Neural crest cell (in vitro differentiated cells): Measurements from ENCODE around the gene CACTIN. TPM values are rescaled to one million over a fixed set of nuclear protein-coding genes. Genes with fewer than 3 reads are reported as not detected.

Experiments
- DNase-seq: peaks from one replicate; pipeline ENCODE4 v3.0.0; 2021; ENCODE audit warnings: low read depth, mixed read lengths, low spot score
- H3K27ac Mint-ChIP-seq: one replicate; pipeline ENCODE4 v1.8.0; 2021; ENCODE audit warnings: mild to moderate bottlenecking, mixed read lengths; ENCODE audit not compliant: unreplicated experiment
- H3K27me3 Mint-ChIP-seq: 2 replicates; pipeline ENCODE4 v1.8.0; 2021; ENCODE audit warnings: low read depth, mild to moderate bottlenecking, mixed read lengths
- H3K36me3 Mint-ChIP-seq: 2 replicates; pipeline ENCODE4 v1.8.0; 2021; ENCODE audit warnings: low read depth, mild to moderate bottlenecking, mixed read lengths
- H3K4me1 Mint-ChIP-seq: 2 replicates; pipeline ENCODE4 v1.8.0; 2021; ENCODE audit warnings: mixed read lengths
- H3K4me3 Mint-ChIP-seq: one replicate; pipeline ENCODE4 v1.8.0; 2021; ENCODE audit warnings: mild to moderate bottlenecking, mixed read lengths
- H3K9me3 Mint-ChIP-seq: 2 replicates; pipeline ENCODE4 v1.8.0; 2021; ENCODE audit warnings: mixed read lengths
- total RNA-seq: library from RNA; stranded (reverse); gene quantifications from 2 replicates; pipeline ENCODE4 v1.2.1, GENCODE V29; 2021
- TF ChIP-seq, protein P1 (sequence below): fragments of 200-600 bp; sonication (generic); conservative IDR thresholded peaks from 2 replicates; pipeline ENCODE4 v1.5.0; 2021; ENCODE audit warnings: antibody characterized with exemption, mild to moderate bottlenecking

Gene CACTIN
- total RNA-seq, 1 donor from 2014 or later, result 33.5 TPM

DNA sequence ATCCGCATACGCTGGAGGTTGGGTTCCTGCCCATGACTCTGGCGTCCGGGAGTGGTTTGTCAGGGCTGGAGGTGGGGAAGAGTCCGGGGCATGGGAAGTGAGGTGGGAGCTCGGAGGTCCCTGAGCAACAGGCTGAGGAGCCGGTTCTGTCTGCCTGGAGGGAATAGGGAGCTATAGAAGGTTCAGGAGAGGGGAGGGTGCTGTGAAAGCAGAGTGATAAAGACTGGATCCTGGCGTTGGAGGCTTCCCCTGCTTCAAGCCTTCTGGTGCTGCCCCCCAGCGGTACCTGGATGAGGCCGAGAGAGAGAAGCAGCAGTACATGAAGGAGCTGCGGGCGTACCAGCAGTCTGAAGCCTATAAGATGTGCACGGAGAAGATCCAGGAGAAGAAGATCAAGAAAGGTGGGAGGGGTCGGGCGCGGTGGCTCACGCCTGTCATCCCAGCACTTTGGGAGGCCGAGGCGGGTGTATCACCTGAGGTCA, 51.3 kb downstream of the CACTIN start:
- H3K4me1 Mint-ChIP-seq, result peaks cover 36% of the 10 kb centered on the region
- H3K36me3 Mint-ChIP-seq, result peaks cover 10% of the 10 kb centered on the region
- H3K27ac Mint-ChIP-seq, result no peak overlapping the region
- no peak for DNase-seq
- H3K4me3 Mint-ChIP-seq, result peak overlapping the region; percentile 89
- TF ChIP-seq, protein P1, sequence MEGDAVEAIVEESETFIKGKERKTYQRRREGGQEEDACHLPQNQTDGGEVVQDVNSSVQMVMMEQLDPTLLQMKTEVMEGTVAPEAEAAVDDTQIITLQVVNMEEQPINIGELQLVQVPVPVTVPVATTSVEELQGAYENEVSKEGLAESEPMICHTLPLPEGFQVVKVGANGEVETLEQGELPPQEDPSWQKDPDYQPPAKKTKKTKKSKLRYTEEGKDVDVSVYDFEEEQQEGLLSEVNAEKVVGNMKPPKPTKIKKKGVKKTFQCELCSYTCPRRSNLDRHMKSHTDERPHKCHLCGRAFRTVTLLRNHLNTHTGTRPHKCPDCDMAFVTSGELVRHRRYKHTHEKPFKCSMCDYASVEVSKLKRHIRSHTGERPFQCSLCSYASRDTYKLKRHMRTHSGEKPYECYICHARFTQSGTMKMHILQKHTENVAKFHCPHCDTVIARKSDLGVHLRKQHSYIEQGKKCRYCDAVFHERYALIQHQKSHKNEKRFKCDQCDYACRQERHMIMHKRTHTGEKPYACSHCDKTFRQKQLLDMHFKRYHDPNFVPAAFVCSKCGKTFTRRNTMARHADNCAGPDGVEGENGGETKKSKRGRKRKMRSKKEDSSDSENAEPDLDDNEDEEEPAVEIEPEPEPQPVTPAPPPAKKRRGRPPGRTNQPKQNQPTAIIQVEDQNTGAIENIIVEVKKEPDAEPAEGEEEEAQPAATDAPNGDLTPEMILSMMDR, result peak; percentile 49
- H3K9me3 Mint-ChIP-seq, result no peaks in the 10 kb centered on the region
- H3K27me3 Mint-ChIP-seq, result peaks cover 31% of the 10 kb centered on the region

DNA sequence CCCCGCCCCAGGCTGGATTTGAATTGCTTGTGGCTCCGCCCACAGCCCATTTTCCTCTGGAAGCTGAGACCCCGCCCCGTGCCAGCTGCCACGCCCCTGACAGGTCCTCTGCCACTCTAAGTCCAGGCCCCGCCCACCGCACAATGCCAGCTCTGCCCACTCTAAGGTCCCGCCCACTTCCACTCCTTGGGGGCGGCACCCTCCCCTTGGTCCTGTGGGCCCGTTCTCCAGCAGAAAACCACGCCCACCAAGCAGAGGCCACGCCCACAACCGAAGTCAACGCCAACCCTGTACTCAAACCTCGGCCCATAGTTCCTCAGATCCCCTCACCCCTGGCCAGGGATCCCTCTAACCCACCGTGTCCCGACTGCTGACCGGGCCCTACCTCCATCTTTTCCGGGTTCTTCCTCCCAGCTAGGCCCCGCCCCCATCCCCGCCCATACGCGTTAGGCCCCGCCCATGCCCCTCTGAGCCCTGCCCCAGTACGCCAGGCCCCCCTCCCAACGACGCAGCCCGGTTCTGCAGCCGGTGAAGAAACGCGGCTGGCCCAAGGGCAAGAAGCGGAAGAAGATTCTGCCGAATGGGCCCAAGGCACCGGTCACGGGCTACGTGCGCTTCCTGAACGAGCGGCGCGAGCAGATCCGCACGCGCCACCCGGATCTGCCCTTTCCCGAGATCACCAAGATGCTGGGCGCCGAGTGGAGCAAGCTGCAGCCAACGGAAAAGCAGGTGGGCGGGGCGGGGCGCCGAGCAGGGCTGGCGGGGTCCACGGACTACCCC, 52.5 kb downstream of the CACTIN start:
- DNase-seq, result peak; percentile 81
- peaks cover 36% of the 10 kb centered on the region for H3K4me1 Mint-ChIP-seq
- peaks cover 25% of the 10 kb centered on the region for H3K27me3 Mint-ChIP-seq
- no peaks in the 10 kb centered on the region for H3K9me3 Mint-ChIP-seq
- peaks cover 10% of the 10 kb centered on the region for H3K36me3 Mint-ChIP-seq
- peak overlapping the region; percentile 89 for H3K4me3 Mint-ChIP-seq
- no peak overlapping the region for H3K27ac Mint-ChIP-seq
- TF ChIP-seq, protein P1, result no peak

DNA sequence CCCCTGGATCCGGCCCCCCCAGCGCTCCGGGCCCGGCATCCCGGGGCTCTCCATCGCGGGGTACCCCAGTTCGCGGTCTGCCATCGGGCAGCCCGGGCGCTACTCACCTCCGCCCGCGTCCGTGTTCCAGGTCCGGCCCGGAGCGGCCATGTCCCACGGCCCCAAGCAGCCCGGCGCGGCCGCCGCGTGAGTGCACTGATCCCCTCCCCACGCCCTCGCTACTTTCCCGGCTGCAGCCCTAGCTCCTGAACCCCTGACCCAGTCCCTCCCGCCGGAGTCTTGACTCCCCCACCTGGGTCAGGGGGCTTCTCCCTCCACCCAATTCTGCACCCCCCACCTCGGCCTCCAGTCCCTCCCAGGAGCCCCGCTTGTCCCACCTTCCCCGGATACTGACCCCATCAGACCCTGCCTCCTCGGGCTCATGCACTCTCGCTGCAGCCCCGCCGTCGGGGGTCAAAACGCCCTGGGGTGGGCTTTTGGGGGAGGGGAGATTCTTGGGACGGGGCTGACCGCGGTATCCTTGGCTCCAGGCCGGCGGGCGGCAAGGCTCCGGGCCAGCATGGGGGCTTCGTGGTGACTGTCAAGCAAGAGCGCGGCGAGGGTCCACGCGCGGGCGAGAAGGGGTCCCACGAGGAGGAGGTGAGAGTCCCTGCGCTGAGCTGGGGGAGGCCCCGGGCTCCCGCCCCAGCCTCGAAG, 53.3 kb downstream of the CACTIN start:
- no peaks in the 10 kb centered on the region for H3K9me3 Mint-ChIP-seq
- no peak for DNase-seq
- peak overlapping the region; percentile 89 for H3K4me3 Mint-ChIP-seq
- H3K36me3 Mint-ChIP-seq, result peaks cover 10% of the 10 kb centered on the region
- TF ChIP-seq, protein P1, result no peak
- H3K27ac Mint-ChIP-seq, result no peak overlapping the region
- peaks cover 41% of the 10 kb centered on the region for H3K4me1 Mint-ChIP-seq
- H3K27me3 Mint-ChIP-seq, result peaks cover 21% of the 10 kb centered on the region

DNA sequence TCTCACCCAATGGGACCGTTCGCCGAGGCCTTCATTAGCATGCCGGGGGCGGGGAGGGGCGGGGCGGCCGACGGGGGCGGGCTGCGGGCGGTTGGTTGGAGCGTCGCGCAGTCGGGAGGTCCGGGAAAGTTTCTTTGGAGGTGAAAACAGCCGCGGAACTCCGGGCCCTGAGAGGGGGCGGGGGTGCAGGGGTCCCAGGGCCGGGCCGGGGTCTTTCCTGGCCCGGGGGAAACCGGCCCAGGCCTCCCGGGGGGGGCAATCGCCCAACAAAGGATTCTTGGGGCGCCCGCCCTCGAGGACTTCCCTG, 53.8 kb downstream of the CACTIN start, which contains the start of gene HMG20B:
Gene HMG20B (plus strand): TSS at position 90 of the 307 bp plus-strand sequence. CDS start 366 bp downstream, outside the sequence.
- Mint-ChIP-seq H3K4me1 (peaks cover 41% of the 10 kb centered on the region), H3K4me3 (peak within 1 kb of the TSS; percentile 95), H3K27me3 (peaks cover 21% of the 10 kb centered on the region), H3K36me3 (peaks cover 10% of the 10 kb centered on the region), H3K27ac (no peak within 1 kb of the TSS), H3K9me3 (no peaks in the 10 kb centered on the region)
- no peak for DNase-seq
- TF ChIP-seq, protein P1, result no peak

DNA sequence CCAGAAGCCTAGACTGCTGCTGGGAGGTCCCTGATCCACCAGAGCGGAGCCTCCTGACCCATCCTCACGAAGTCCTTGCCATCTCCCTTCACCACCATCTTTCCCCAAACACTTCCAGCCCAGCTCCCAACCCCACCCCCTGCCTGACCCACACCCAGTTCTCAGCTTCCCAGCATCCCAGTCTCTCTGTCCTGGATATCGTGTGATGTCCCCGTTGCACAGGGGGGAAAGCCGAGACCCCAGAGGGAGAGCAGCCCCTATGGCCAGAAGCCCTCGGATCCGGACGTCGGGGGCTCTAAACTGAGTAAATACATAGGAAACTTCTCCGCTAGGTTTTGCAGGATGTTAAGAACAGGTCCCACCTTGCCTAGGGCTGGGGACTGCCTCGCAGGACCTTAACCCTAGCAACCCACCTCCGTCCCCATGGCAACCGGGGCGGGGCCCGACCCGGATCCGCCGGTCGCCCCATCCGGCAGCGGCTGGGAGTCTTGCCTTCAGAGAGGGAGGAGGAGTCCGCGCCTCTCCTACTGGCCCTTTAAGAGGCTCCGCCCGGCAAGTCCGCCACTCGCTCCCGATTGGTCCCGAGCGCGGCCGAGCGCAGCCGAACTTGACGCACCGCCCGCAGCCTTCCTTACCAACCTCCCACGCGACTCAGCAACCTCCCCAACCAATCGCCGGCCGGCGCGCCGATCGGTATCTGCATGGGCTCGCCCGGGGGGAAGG, 54.3 kb downstream of the CACTIN start:
- TF ChIP-seq, protein P1, result no peak
- Mint-ChIP-seq H3K4me3 (peak overlapping the region; percentile 95), H3K27me3 (peaks cover 21% of the 10 kb centered on the region), H3K36me3 (peaks cover 10% of the 10 kb centered on the region), H3K4me1 (peaks cover 41% of the 10 kb centered on the region), H3K27ac (no peak overlapping the region), H3K9me3 (no peaks in the 10 kb centered on the region)
- peak; percentile 96 for DNase-seq
